ENCODE data around the gene KITLG. TPM values are rescaled to one million over a fixed set of nuclear protein-coding genes. Genes with fewer than 3 reads are reported as not detected.

The KITLG gene
- total RNA-seq, 1 donor from 2014 or later: 0.61 TPM

- Mint-ChIP-seq H3K4me3 (ENCODE audit: unreplicated experiment) (no peak overlapping the region), H3K27me3 (ENCODE audit: unreplicated experiment) (no peaks in the 10 kb centered on the region), H3K27ac (ENCODE audit: unreplicated experiment) (no peak overlapping the region), H3K4me1 (ENCODE audit: low read depth, unreplicated experiment) (peaks cover 10% of the 10 kb centered on the region), H3K36me3 (ENCODE audit: unreplicated experiment) (no peaks in the 10 kb centered on the region), H3K9me3 (ENCODE audit: unreplicated experiment) (peaks cover 3% of the 10 kb centered on the region)
- no peak for DNase-seq
- no peak for TF ChIP-seq CTCF (IDR thresholded peaks at IDR 0.05; ENCODE audit: partially characterized antibody, unreplicated experiment)
These were observed 73.0 kb downstream of the KITLG start for GRCh38 chr12:88507270-88507669.

DNA sequence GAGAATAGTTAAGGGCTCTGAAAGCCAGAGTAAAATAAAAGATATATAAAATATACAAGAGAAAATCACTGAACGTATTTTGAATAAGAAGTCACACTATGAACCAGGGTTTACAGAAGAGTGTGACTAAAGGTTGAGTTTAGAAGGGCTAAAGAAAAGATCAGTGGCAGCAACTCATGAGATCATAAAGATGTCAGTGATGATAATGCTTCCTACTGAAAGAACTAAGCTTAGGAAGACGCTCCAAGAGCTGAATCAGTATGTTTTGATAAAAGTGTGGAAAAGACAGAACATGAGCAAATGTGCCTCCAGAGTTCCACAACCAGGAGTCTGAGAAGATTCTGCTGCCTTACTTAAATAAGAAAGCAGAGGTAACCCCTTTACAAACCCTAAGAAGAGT lies 74.6 kb downstream of the KITLG start:
- H3K27me3 Mint-ChIP-seq (ENCODE audit: unreplicated experiment): no peaks in the 10 kb centered on the region
- DNase-seq: no peak
- H3K27ac Mint-ChIP-seq (ENCODE audit: unreplicated experiment): no peak overlapping the region
- peaks cover 10% of the 10 kb centered on the region for H3K4me1 Mint-ChIP-seq (ENCODE audit: low read depth, unreplicated experiment)
- peaks cover 3% of the 10 kb centered on the region for H3K9me3 Mint-ChIP-seq (ENCODE audit: unreplicated experiment)
- no peak for TF ChIP-seq CTCF (IDR thresholded peaks at IDR 0.05; ENCODE audit: partially characterized antibody, unreplicated experiment)
- H3K4me3 Mint-ChIP-seq (ENCODE audit: unreplicated experiment): no peak overlapping the region
- no peaks in the 10 kb centered on the region for H3K36me3 Mint-ChIP-seq (ENCODE audit: unreplicated experiment)

GRCh38 chr12:88503281-88503703 lies 77.0 kb downstream of the KITLG start:
- TF ChIP-seq CTCF (IDR thresholded peaks at IDR 0.05; ENCODE audit: partially characterized antibody, unreplicated experiment): no peak
- H3K27ac Mint-ChIP-seq (ENCODE audit: unreplicated experiment): peak overlapping the region; percentile 10

DNA sequence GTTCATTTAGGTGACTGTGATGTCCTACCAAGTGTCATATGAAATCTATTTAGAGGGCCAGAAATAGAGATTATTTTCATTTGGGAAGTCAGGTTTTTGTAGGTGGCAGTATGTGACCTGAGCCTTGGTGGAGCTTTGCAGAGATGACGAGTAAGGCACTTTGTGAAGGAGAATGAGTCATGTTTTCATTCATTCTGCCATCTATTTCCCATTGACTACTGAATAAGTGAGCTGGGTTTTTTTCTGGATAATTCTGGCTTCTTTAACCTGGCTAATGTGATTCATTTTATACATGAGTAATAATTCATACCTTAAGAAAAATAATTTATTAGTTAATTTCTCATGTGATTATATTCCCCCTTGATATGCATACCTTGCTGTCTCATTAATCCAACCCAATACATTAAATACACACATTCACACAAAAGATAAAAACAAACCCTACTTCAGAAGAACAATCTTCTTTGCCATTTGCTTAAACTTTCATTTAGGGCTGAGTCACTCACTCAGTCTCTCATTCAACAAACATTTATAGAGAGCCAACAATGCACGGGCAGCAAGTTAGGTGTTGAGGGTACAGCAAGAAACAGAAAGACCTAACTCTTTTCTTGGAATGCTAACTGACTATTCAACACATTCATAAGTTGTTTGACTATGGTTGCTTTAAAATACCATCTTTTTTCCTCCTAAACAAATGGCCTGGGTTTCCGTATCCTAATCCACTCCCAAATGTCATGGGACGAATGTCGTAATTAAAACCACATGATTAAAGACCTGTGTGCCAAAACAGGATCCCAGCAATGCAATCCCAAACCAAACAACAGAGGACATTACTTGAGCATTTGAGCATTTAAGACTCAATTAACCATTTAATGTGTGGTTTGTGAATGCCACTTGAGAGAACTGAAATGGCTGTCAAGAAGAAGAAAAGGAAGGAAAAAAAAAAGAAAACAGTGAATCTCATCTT lies 78.0 kb downstream of the KITLG start:
- no peak overlapping the region for H3K4me3 Mint-ChIP-seq (ENCODE audit: unreplicated experiment)
- no peak for TF ChIP-seq CTCF (IDR thresholded peaks at IDR 0.05; ENCODE audit: partially characterized antibody, unreplicated experiment)
- peaks cover 3% of the 10 kb centered on the region for H3K9me3 Mint-ChIP-seq (ENCODE audit: unreplicated experiment)
- H3K27me3 Mint-ChIP-seq (ENCODE audit: unreplicated experiment): no peaks in the 10 kb centered on the region
- H3K4me1 Mint-ChIP-seq (ENCODE audit: low read depth, unreplicated experiment): peaks cover 10% of the 10 kb centered on the region
- no peaks in the 10 kb centered on the region for H3K36me3 Mint-ChIP-seq (ENCODE audit: unreplicated experiment)
- DNase-seq: no peak
- peak overlapping the region; percentile 18 for H3K27ac Mint-ChIP-seq (ENCODE audit: unreplicated experiment)

More at GRCh38 chr12:88503281-88503703, 77.0 kb downstream of the KITLG start:
- no peaks in the 10 kb centered on the region for H3K27me3 Mint-ChIP-seq (ENCODE audit: unreplicated experiment)
- H3K36me3 Mint-ChIP-seq (ENCODE audit: unreplicated experiment): no peaks in the 10 kb centered on the region
- H3K4me3 Mint-ChIP-seq (ENCODE audit: unreplicated experiment): peak overlapping the region; percentile 4
- DNase-seq: no peak
- peaks cover 3% of the 10 kb centered on the region for H3K9me3 Mint-ChIP-seq (ENCODE audit: unreplicated experiment)
- H3K4me1 Mint-ChIP-seq (ENCODE audit: low read depth, unreplicated experiment): peaks cover 10% of the 10 kb centered on the region

DNA sequence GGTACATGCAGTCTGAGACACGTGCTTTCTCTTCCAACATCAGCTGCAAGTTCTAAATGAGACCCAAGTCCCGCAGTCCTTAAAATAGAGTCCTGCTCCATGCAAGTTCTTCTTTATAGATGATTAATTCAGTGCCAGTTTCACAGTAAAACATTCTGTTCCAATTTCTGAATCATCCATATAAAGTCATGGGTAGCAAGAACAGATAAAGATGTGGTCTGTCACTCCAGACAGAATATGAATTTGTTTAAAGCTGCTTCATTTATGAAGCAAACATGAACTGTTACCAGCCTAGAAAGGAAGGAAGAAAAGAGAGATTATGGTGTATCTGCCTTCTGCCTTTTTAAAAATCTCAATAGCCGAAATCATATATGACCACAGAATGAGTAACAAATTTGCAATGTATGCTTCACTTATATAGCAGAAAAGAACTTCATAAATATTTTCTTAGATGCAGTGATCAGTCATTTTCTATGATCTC lies 83.3 kb downstream of the KITLG start:
- Mint-ChIP-seq H3K4me1 (ENCODE audit: low read depth, unreplicated experiment) (no peaks in the 10 kb centered on the region), H3K9me3 (ENCODE audit: unreplicated experiment) (no peaks in the 10 kb centered on the region), H3K27me3 (ENCODE audit: unreplicated experiment) (no peaks in the 10 kb centered on the region), H3K36me3 (ENCODE audit: unreplicated experiment) (no peaks in the 10 kb centered on the region), H3K27ac (ENCODE audit: unreplicated experiment) (no peak overlapping the region), H3K4me3 (ENCODE audit: unreplicated experiment) (no peak overlapping the region)
- no peak for TF ChIP-seq CTCF (IDR thresholded peaks at IDR 0.05; ENCODE audit: partially characterized antibody, unreplicated experiment)
- DNase-seq: no peak
